G401 (cell line): Measurements from ENCODE around the gene OR10G3. TPM values are rescaled to one million over a fixed set of nuclear protein-coding genes. Genes with fewer than 3 reads are reported as not detected.

Experiments used
- DNase-seq: peaks from one replicate; pipeline ENCODE4 v3.0.0-alpha.2; 2015; ENCODE audit warnings: low spot score
- in situ Hi-C: cut with HindIII; loops from 2 replicates; pipeline ENCODE4 v1.10.0; 2016; ENCODE audit warnings: low sequenced_read_pairs, mixed read lengths
- total RNA-seq: library from RNA; depleted of rRNA; stranded (reverse); fragments of >200 nt; shearing (Covaris generic); gene quantifications from 2 replicates; pipeline ENCODE4 v1.2.3, GENCODE V29; 2014

The OR10G3 gene
- total RNA-seq, 1 experiment from 2014 or later: not detected

- no peak for DNase-seq
- in situ Hi-C loops: no loop called here
Observed at GRCh38 chr14:21537090-21537424, 42.8 kb downstream of the OR10G3 start.

GRCh38 chr14:21536418-21537089 is 43.3 kb downstream of the OR10G3 start:
- in situ Hi-C loops: no loop called here
- DNase-seq: peak; percentile 19

- in situ Hi-C loops: no loop called here
- DNase-seq: no peak
Observed at GRCh38 chr14:21535545-21536417, 44.1 kb downstream of the OR10G3 start.

- no peak for DNase-seq
- in situ Hi-C loops: no loop called here
Observed at GRCh38 chr14:21534576-21534975, 45.3 kb downstream of the OR10G3 start.

- no peak for DNase-seq
- in situ Hi-C loops: no loop called here
Observed at GRCh38 chr14:21533294-21533693, 46.6 kb downstream of the OR10G3 start.

- in situ Hi-C loops: no loop called here
- no peak for DNase-seq
Observed at GRCh38 chr14:21529515-21529914, 50.4 kb downstream of the OR10G3 start.

- in situ Hi-C loops: no loop called here
- no peak for DNase-seq
Observed at GRCh38 chr14:21528381-21529348, 51.2 kb downstream of the OR10G3 start.

- in situ Hi-C loops: no loop called here
- no peak for DNase-seq
Observed at GRCh38 chr14:21527318-21527679, 52.6 kb downstream of the OR10G3 start.

GRCh38 chr14:21526672-21527317 is 53.1 kb downstream of the OR10G3 start:
- peak; percentile 61 for DNase-seq
- in situ Hi-C loops: no loop called here

- DNase-seq: peak; percentile 97
- in situ Hi-C loops: no loop called here
Observed at GRCh38 chr14:21525962-21526671, 53.8 kb downstream of the OR10G3 start, which contains the start of gene SALL2. Gene SALL2 (minus strand): TSS chr14:21526346. CDS start chr14:21526127, 219 bp downstream.

GRCh38 chr14:21525571-21525961 is 54.3 kb downstream of the OR10G3 start:
- in situ Hi-C loops: no loop called here
- DNase-seq: peak; percentile 79

GRCh38 chr14:21524575-21525490 is 55.0 kb downstream of the OR10G3 start:
- DNase-seq: no peak
- in situ Hi-C loops: no loop called here

- in situ Hi-C loops: no loop called here
- DNase-seq: no peak
Observed at GRCh38 chr14:21523203-21523602, 56.7 kb downstream of the OR10G3 start.

GRCh38 chr14:21521501-21521900 is 58.4 kb downstream of the OR10G3 start:
- in situ Hi-C loops: no loop called here
- no peak for DNase-seq

GRCh38 chr14:21520767-21521166 is 59.1 kb downstream of the OR10G3 start:
- in situ Hi-C loops: no loop called here
- DNase-seq: no peak

GRCh38 chr14:21518725-21519124 is 61.2 kb downstream of the OR10G3 start:
- in situ Hi-C loops: no loop called here

More at GRCh38 chr14:21518725-21519124, 61.2 kb downstream of the OR10G3 start:
- DNase-seq: no peak
